Cerebellar cortex (tissue), 1 donor: ENCODE data around the gene HADH.
"Not testable (repeated sequence)": the region's sequence is repeated elsewhere in the genome, so short reads cannot be mapped to it uniquely, and the experiment has no call there.

Source experiments
- DNase-seq: peaks from one replicate; pipeline ENCODE4 v3.0.0-alpha.2; 2015; ENCODE audit warnings: low spot score

Gene HADH

GRCh38 chr4:107996949-107997788, 7.5 kb downstream of the HADH start:
- no peak for DNase-seq

GRCh38 chr4:107997794-107998193, 8.1 kb downstream of the HADH start:
- no peak for DNase-seq

GRCh38 chr4:107999932-108000539, 10.3 kb downstream of the HADH start:
- DNase-seq, result no peak

GRCh38 chr4:108001540-108002135, 11.9 kb downstream of the HADH start:
- no peak for DNase-seq

GRCh38 chr4:108003982-108004515, 14.4 kb downstream of the HADH start:
- no peak for DNase-seq

GRCh38 chr4:108004646-108005045, 15.0 kb downstream of the HADH start:
- no peak for DNase-seq

GRCh38 chr4:108005807-108006206, 16.1 kb downstream of the HADH start:
- no peak for DNase-seq

GRCh38 chr4:108006361-108006760, 16.7 kb downstream of the HADH start:
- no peak for DNase-seq

- DNase-seq, result no peak
Observed at GRCh38 chr4:108007984-108008383, 18.3 kb downstream of the HADH start.

- no peak for DNase-seq
Observed at GRCh38 chr4:108008721-108009120, 19.0 kb downstream of the HADH start.

GRCh38 chr4:108010167-108010566, 20.5 kb downstream of the HADH start:
- DNase-seq, result no peak

GRCh38 chr4:108012382-108012781, 22.7 kb downstream of the HADH start:
- not testable (repeated sequence) for DNase-seq

- no peak for DNase-seq
Observed at GRCh38 chr4:108013327-108013726, 23.6 kb downstream of the HADH start.

- DNase-seq, result no peak
Observed at GRCh38 chr4:108013955-108014354, 24.3 kb downstream of the HADH start.

- peak; percentile 81 for DNase-seq
Observed at GRCh38 chr4:108018040-108018883, 28.6 kb downstream of the HADH start.

GRCh38 chr4:108018884-108019187, 29.1 kb downstream of the HADH start:
- DNase-seq, result no peak

GRCh38 chr4:108024085-108024877, 34.6 kb downstream of the HADH start:
- no peak for DNase-seq

- no peak for DNase-seq
Observed at GRCh38 chr4:108024878-108025165, 35.1 kb downstream of the HADH start.

- DNase-seq, result no peak
Observed at GRCh38 chr4:108029016-108029720, 39.5 kb downstream of the HADH start.

- DNase-seq, result no peak
Observed at GRCh38 chr4:108029731-108030130, 40.0 kb downstream of the HADH start.

- DNase-seq, result peak; percentile 18
Observed at GRCh38 chr4:108030332-108030731, 40.6 kb downstream of the HADH start.
